Measurements from ENCODE around the gene NUDT17.

Gene NUDT17

GRCh38 chr1:145858901-145859490, 13.6 kb downstream of the NUDT17 start, which contains the start of gene PIAS3 (continued):
- no peak for TF ChIP-seq PRDM2 (tag by site-specific recombination; IDR thresholded peaks at IDR 0.05; ENCODE audit: borderline replicate concordance)
- TF ChIP-seq ZBTB20 (tag by site-specific recombination; IDR thresholded peaks at IDR 0.05) = peak; percentile 64; the same call in 1 of the 2 replicates
- 0 out of 2 replicates have a peak, but pooled peaks have one; percentile 9 for TF ChIP-seq BCL11B (tag by site-specific recombination; IDR thresholded peaks at IDR 0.05; ENCODE audit: low read depth)
- TF ChIP-seq ZNF366 (tag by site-specific recombination; conservative IDR thresholded peaks at IDR 0.05) = peak; percentile 87
- peak; percentile 64 for TF ChIP-seq ZXDB (tag by site-specific recombination; IDR thresholded peaks at IDR 0.05)
- peak; percentile 70; the same call in 1 of the 2 replicates for TF ChIP-seq ZNF394 (tag by site-specific recombination; IDR thresholded peaks at IDR 0.05; ENCODE audit: borderline replicate concordance)
- no peak for TF ChIP-seq TCF7L2 (IDR thresholded peaks at IDR 0.05; ENCODE audit: borderline replicate concordance, low read depth, low read length)
- peak; percentile 98 for TF ChIP-seq SP3 (tag by site-specific recombination; IDR thresholded peaks at IDR 0.05)
- TF ChIP-seq ZBTB49 (tag by site-specific recombination; IDR thresholded peaks at IDR 0.05; ENCODE audit: low read depth) = no peak
- peak; percentile 99 for TF ChIP-seq PATZ1 (tag by site-specific recombination; IDR thresholded peaks at IDR 0.05)
- TF ChIP-seq ZBTB10 (tag by site-specific recombination; IDR thresholded peaks at IDR 0.05) = peak; percentile 61; the same call in 1 of the 2 replicates
- TF ChIP-seq ZNF660 (tag by site-specific recombination; IDR thresholded peaks at IDR 0.05) = peak; percentile 67; the same call in 1 of the 2 replicates
- no peak for TF ChIP-seq ZNF140 (tag by site-specific recombination; IDR thresholded peaks at IDR 0.05)
- TF ChIP-seq ZNF398 (tag by site-specific recombination; IDR thresholded peaks at IDR 0.05) = peak; percentile 20; the same call in 1 of the 2 replicates
- TF ChIP-seq ZNF600 (tag by site-specific recombination; IDR thresholded peaks at IDR 0.05) = peak; percentile 81
- TF ChIP-seq ZBTB48 (tag by site-specific recombination; IDR thresholded peaks at IDR 0.05) = peak; percentile 99
- no peak for TF ChIP-seq CTCF (tag by site-specific recombination; IDR thresholded peaks at IDR 0.05)
- peak; percentile 28; the same call in 1 of the 2 replicates for TF ChIP-seq ZBTB44 (tag by site-specific recombination; IDR thresholded peaks at IDR 0.05)
- peak; percentile 76 for TF ChIP-seq KLF9 (tag by site-specific recombination; IDR thresholded peaks at IDR 0.05; ENCODE audit: low read depth)
